WTC11 (cell line): Measurements from ENCODE around the gene LRCH4. TPM values are rescaled to one million over a fixed set of nuclear protein-coding genes. Genes with fewer than 3 reads are reported as not detected.

Source experiments
- AFF4 ChIP-seq: sonication (generic); formaldehyde crosslinking; IDR thresholded peaks from 2 replicates; pipeline ENCODE4 v1.8.1; 2023; ENCODE audit warnings: mild to moderate bottlenecking, missing genetic modification reagents, borderline replicate concordance
- ATF2 ChIP-seq: sonication (generic); formaldehyde crosslinking; IDR thresholded peaks from 2 replicates; pipeline ENCODE4 v1.8.1; 2022; ENCODE audit warnings: low read depth, missing genetic modification reagents, borderline replicate concordance
- CREM ChIP-seq: sonication (generic); formaldehyde crosslinking; IDR thresholded peaks from 2 replicates; pipeline ENCODE4 v1.8.1; 2022; ENCODE audit warnings: mild to moderate bottlenecking, missing genetic modification reagents, moderate library complexity
- ERG ChIP-seq: fragments of 250-450 bp; sonication (Bioruptor Pico); IDR thresholded peaks from 2 replicates; pipeline ENCODE4 v1.8.0; 2021; ENCODE audit warnings: mild to moderate bottlenecking
- ETV6 ChIP-seq: sonication (generic); formaldehyde crosslinking; IDR thresholded peaks from 2 replicates; pipeline ENCODE4 v1.8.1; 2022; ENCODE audit warnings: mild to moderate bottlenecking, missing genetic modification reagents
- FOXK1 ChIP-seq: sonication (generic); formaldehyde crosslinking; IDR thresholded peaks from 2 replicates; pipeline ENCODE4 v1.8.0; 2022; ENCODE audit warnings: mild to moderate bottlenecking, moderate library complexity, missing genetic modification reagents
- FOXP1 ChIP-seq: sonication (generic); formaldehyde crosslinking; IDR thresholded peaks from 2 replicates; pipeline ENCODE4 v1.8.0; 2022; ENCODE audit warnings: missing genetic modification reagents, mild to moderate bottlenecking, moderate library complexity, borderline replicate concordance
- FOXP4 ChIP-seq: sonication (generic); formaldehyde crosslinking; IDR thresholded peaks from 2 replicates; pipeline ENCODE4 v1.8.0; 2022; ENCODE audit warnings: mild to moderate bottlenecking, missing genetic modification reagents
- IRF1 ChIP-seq: sonication (generic); formaldehyde crosslinking; IDR thresholded peaks from 2 replicates; pipeline ENCODE4 v1.8.0; 2023; ENCODE audit warnings: missing genetic modification reagents
- MAX ChIP-seq: sonication (generic); formaldehyde crosslinking; IDR thresholded peaks from 2 replicates; pipeline ENCODE4 v1.8.0; 2022; ENCODE audit warnings: mild to moderate bottlenecking, missing genetic modification reagents
- PREB ChIP-seq: sonication (generic); formaldehyde crosslinking; IDR thresholded peaks from 2 replicates; pipeline ENCODE4 v1.8.1; 2022; ENCODE audit warnings: mild to moderate bottlenecking, missing genetic modification reagents, moderate library complexity, borderline replicate concordance
- STAT6 ChIP-seq: sonication (generic); formaldehyde crosslinking; conservative IDR thresholded peaks from 2 replicates; pipeline ENCODE4 v1.8.1; 2023; ENCODE audit warnings: mild to moderate bottlenecking, low read depth, missing genetic modification reagents, moderate library complexity
- TEAD1 ChIP-seq: sonication (generic); formaldehyde crosslinking; IDR thresholded peaks from 2 replicates; pipeline ENCODE4 v1.8.0; 2022; ENCODE audit warnings: mild to moderate bottlenecking, missing genetic modification reagents
- ZBTB43 ChIP-seq: sonication (generic); formaldehyde crosslinking; IDR thresholded peaks from 2 replicates; pipeline ENCODE4 v1.8.1; 2023; ENCODE audit warnings: mild to moderate bottlenecking, missing genetic modification reagents
- ZNF121 ChIP-seq: sonication (generic); formaldehyde crosslinking; IDR thresholded peaks from 2 replicates; pipeline ENCODE4 v1.8.0; 2023; ENCODE audit warnings: missing genetic modification reagents
- ZNF232 ChIP-seq: sonication (generic); formaldehyde crosslinking; IDR thresholded peaks from 2 replicates; pipeline ENCODE4 v1.8.0; 2022; ENCODE audit warnings: mild to moderate bottlenecking, missing genetic modification reagents
- ZNF281 ChIP-seq: sonication (generic); formaldehyde crosslinking; IDR thresholded peaks from 2 replicates; pipeline ENCODE4 v1.8.0; 2023; ENCODE audit warnings: mild to moderate bottlenecking, missing genetic modification reagents
- ZNF423 ChIP-seq: fragments of 250-450 bp; sonication (Bioruptor Pico); IDR thresholded peaks from 2 replicates; pipeline ENCODE4 v2.1.2; 2022; ENCODE audit warnings: mild to moderate bottlenecking, moderate library complexity
- total RNA-seq: library from RNA; stranded (reverse); gene quantifications from 3 replicates; pipeline ENCODE4 v1.2.3, GENCODE V29; 2021

Gene LRCH4
- total RNA-seq, 1 experiment from 2014 or later = 56.7 TPM

GRCh38 chr7:100632951-100633717 lies 47.2 kb upstream of the LRCH4 start (continued):
- no peak for TF ChIP-seq STAT6 (CRISPR knock-in tag)
- peak; percentile 62; the same call in 1 of the 2 replicates for TF ChIP-seq ZNF121
- no peak for TF ChIP-seq PREB (CRISPR knock-in tag)
- TF ChIP-seq CREM (CRISPR knock-in tag) = 0 out of 2 replicates have a peak, but pooled peaks have one; percentile 45
- TF ChIP-seq ETV6 (CRISPR knock-in tag) = peak; percentile 80; the same call in 1 of the 2 replicates
- TF ChIP-seq FOXP1 (CRISPR knock-in tag) = peak; percentile 69; the same call in 1 of the 2 replicates
- TF ChIP-seq AFF4 (CRISPR knock-in tag) = peak; percentile 79; the same call in 1 of the 2 replicates
- TF ChIP-seq ZNF281 = peak; percentile 40; the same call in 1 of the 2 replicates
- peak; percentile 21; the same call in 1 of the 2 replicates for TF ChIP-seq ZNF423 (CRISPR knock-in tag)
- 0 out of 2 replicates have a peak, but pooled peaks have one; percentile 75 for TF ChIP-seq ZBTB43 (CRISPR knock-in tag)
- no peak for TF ChIP-seq ATF2 (CRISPR knock-in tag)
- peak; percentile 95 for TF ChIP-seq MAX (CRISPR knock-in tag)
- peak; percentile 83; the same call in 1 of the 2 replicates for TF ChIP-seq FOXP4
- TF ChIP-seq ZNF232 (CRISPR knock-in tag) = 0 out of 2 replicates have a peak, but pooled peaks have one; percentile 52
- TF ChIP-seq IRF1 = no peak
- peak; percentile 51; the same call in 1 of the 2 replicates for TF ChIP-seq FOXK1
- TF ChIP-seq ERG = no peak
- peak; percentile 65; the same call in 1 of the 2 replicates for TF ChIP-seq TEAD1 (CRISPR knock-in tag)
